Neural progenitor cell (in vitro differentiated cells): Measurements from ENCODE around the gene MAD1L1.

Experiments used
- EZH2 ChIP-seq: fragments of 200-600 bp; sonication (generic); IDR thresholded peaks from 2 replicates; pipeline ENCODE4 v1.6.1; 2017; ENCODE audit warnings: antibody characterized with exemption, mild to moderate bottlenecking, moderate library complexity
- EZH2phosphoT487 ChIP-seq: fragments of 200-600 bp; sonication (generic); IDR thresholded peaks from 2 replicates; pipeline ENCODE4 v1.6.1; 2017; ENCODE audit warnings: antibody characterized with exemption

GRCh38 chr7:1857487-1858421 lies 375.0 kb downstream of the MAD1L1 start:
- TF ChIP-seq EZH2phosphoT487 (no peak), EZH2 (no peak)
